ENCODE data around the gene SPON1.

SPON1 gene

DNA sequence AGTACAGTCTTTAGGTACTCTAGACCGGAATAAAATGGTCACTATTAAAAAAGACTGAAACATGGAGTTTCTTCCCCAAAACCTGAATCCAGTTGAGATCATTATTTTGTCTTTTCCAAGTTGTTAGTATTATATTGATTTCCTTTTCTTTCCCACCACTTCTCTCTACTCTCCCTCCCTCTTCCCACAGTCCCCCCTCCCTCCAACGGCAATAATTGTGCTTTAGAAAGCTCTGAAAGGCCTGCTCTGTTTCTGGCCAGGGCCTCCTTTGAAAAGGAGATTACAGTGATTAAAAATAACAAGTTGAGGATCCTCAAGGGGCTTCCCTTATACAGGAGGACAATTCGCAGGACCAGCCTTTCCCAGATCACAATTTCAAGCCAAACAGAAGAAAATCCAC, 3.5 kb downstream of the SPON1 start:
- no peak for DNase-seq (ENCODE audit: low spot score)
- Histone ChIP-seq H3K4me3 (ENCODE audit: low read length in 2 of 2) (no peak overlapping the region), H2BK120ac (ENCODE audit: low read depth, low read length) (no peak overlapping the region), H3K27me3 (ENCODE audit: control insufficient read depth in 3 of 3, insufficient read depth in 3 of 3, low read depth in 1 of 3, low read length in 3 of 3) (peaks cover 2 to 71% (median 24%) of the 10 kb centered on the region in 3 experiments), H3K23ac (ENCODE audit: low read depth, low read length, poor library complexity) (no peak overlapping the region), H2BK12ac (ENCODE audit: low read length) (no peak overlapping the region), H3K4ac (ENCODE audit: low read length) (no peak overlapping the region), H3K27ac (replicated peaks; ENCODE audit: low read length) (peak overlapping the region; percentile 43), H3K79me1 (ENCODE audit: low read depth, low read length) (no peaks in the 10 kb centered on the region), H3K4me2 (ENCODE audit: insufficient read depth, low read length, poor library complexity, severe bottlenecking) (no peak overlapping the region), H3K9ac (ENCODE audit: low read depth, low read length, poor library complexity) (no peak overlapping the region), H2AK5ac (ENCODE audit: low read depth, low read length) (no peak overlapping the region), H3K9me3 (replicated peaks in 1 of 2; ENCODE audit: control insufficient read depth in 2 of 2, insufficient read depth in 1 of 2, low read depth in 1 of 2, low read length in 2 of 2) (no peaks in the 10 kb centered on the region), H2BK5ac (ENCODE audit: low read length) (no peak overlapping the region), H3K36me3 (replicated peaks in 1 of 2; ENCODE audit: control insufficient read depth in 2 of 2, insufficient read depth in 2 of 2, low read length in 2 of 2) (no peaks in the 10 kb centered on the region), H2BK15ac (ENCODE audit: low read length) (no peak overlapping the region), H4K8ac (ENCODE audit: low read depth, low read length) (no peak overlapping the region), H2AFZ (ENCODE audit: low read length) (no peak overlapping the region), H3K4me1 (ENCODE audit: control insufficient read depth in 2 of 2, insufficient read depth in 1 of 2, low read depth in 1 of 2, low read length in 2 of 2) (peaks cover 1 to 18% of the 10 kb centered on the region in 2 donors), H3K14ac (ENCODE audit: low read length) (no peak overlapping the region), H4K91ac (ENCODE audit: low read depth, low read length, poor library complexity) (no peak overlapping the region), H3K18ac (ENCODE audit: low read length) (no peak overlapping the region)
- no CpG with 5 or more reads among the region's 3 CpGs for WGBS, 2 donors (ENCODE audit: extremely low coverage in 2 of 2, insufficient read length in 2 of 2, insufficient replicate concordance in 1 of 2)

DNA sequence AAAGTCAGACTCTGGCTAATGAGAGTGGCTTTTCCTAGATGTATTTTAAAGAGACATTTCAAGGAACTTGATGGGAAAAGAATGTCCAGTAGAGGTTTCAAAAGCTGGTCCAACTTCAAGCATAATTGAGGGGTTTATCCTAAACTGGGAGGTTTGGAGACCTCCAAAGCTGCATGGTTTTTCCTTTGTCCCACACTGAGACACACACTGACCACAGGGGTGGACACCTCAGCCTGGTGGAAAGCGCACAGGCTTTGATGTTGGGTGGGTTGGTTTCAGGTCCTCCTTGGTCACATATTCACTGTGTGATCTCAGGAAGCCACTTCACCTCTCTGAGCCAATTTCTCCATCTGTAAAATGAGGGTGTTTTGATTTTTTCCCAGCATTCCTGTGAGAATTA, 4.0 kb downstream of the SPON1 start:
- no peak overlapping the region for H2AFZ ChIP-seq (ENCODE audit: low read length)
- no peak overlapping the region for H3K4ac ChIP-seq (ENCODE audit: low read length)
- no peaks in the 10 kb centered on the region for H3K9me3 ChIP-seq (replicated peaks in 1 of 2; ENCODE audit: control insufficient read depth in 2 of 2, insufficient read depth in 1 of 2, low read depth in 1 of 2, low read length in 2 of 2)
- no peaks in the 10 kb centered on the region for H3K36me3 ChIP-seq (replicated peaks in 1 of 2; ENCODE audit: control insufficient read depth in 2 of 2, insufficient read depth in 2 of 2, low read length in 2 of 2)
- no peak overlapping the region for H2BK120ac ChIP-seq (ENCODE audit: low read depth, low read length)
- no peak overlapping the region for H2BK15ac ChIP-seq (ENCODE audit: low read length)
- DNase-seq (ENCODE audit: low spot score): no peak
- no peak overlapping the region for H3K14ac ChIP-seq (ENCODE audit: low read length)
- H3K4me3 ChIP-seq (ENCODE audit: low read length in 2 of 2): no peak overlapping the region
- H2AK5ac ChIP-seq (ENCODE audit: low read depth, low read length): no peak overlapping the region
- no peak overlapping the region for H2BK12ac ChIP-seq (ENCODE audit: low read length)
- no peak overlapping the region for H3K18ac ChIP-seq (ENCODE audit: low read length)
- H3K27me3 ChIP-seq (ENCODE audit: control insufficient read depth in 3 of 3, insufficient read depth in 3 of 3, low read depth in 1 of 3, low read length in 3 of 3): peaks cover 2 to 66% (median 23%) of the 10 kb centered on the region in 3 experiments
- peak overlapping the region; percentile 22 for H3K4me2 ChIP-seq (ENCODE audit: insufficient read depth, low read length, poor library complexity, severe bottlenecking)
- no CpG with 5 or more reads among the region's 1 CpG for WGBS, 2 donors (ENCODE audit: extremely low coverage in 2 of 2, insufficient read length in 2 of 2, insufficient replicate concordance in 1 of 2)
- peaks cover 1 to 17% of the 10 kb centered on the region in 2 donors for H3K4me1 ChIP-seq (ENCODE audit: control insufficient read depth in 2 of 2, insufficient read depth in 1 of 2, low read depth in 1 of 2, low read length in 2 of 2)
- no peak overlapping the region for H2BK5ac ChIP-seq (ENCODE audit: low read length)
- H3K27ac ChIP-seq (replicated peaks; ENCODE audit: low read length): peak overlapping the region; percentile 48
- no peak overlapping the region for H4K91ac ChIP-seq (ENCODE audit: low read depth, low read length, poor library complexity)
- no peaks in the 10 kb centered on the region for H3K79me1 ChIP-seq (ENCODE audit: low read depth, low read length)
- no peak overlapping the region for H3K23ac ChIP-seq (ENCODE audit: low read depth, low read length, poor library complexity)
- H3K9ac ChIP-seq (ENCODE audit: low read depth, low read length, poor library complexity): no peak overlapping the region
- no peak overlapping the region for H4K8ac ChIP-seq (ENCODE audit: low read depth, low read length)

DNA sequence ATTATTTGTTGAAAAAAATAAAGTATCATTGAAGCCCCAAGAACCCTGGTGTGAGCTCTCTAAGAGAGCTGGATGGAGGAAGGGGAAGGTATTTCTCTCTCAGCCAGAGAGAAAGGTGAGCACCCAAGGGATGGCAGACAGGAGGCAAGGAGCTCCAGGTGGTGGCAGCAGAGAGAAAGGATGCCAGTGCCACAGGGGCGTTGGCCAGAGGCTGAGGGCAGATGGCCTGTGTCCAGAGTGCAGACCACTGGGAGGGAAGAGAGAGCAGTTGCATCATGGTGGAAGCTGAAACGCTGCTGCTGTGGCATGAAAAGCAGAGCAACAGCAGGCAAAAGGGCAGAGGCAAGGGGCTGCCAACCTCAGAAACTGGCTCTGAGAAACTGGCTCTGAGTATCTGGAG, 8.5 kb downstream of the SPON1 start:
- no peaks in the 10 kb centered on the region for H3K9me3 ChIP-seq (replicated peaks in 1 of 2; ENCODE audit: control insufficient read depth in 2 of 2, insufficient read depth in 1 of 2, low read depth in 1 of 2, low read length in 2 of 2)
- no peak overlapping the region for H2BK15ac ChIP-seq (ENCODE audit: low read length)
- no peak overlapping the region for H2BK5ac ChIP-seq (ENCODE audit: low read length)
- no peak overlapping the region for H2BK120ac ChIP-seq (ENCODE audit: low read depth, low read length)
- H4K8ac ChIP-seq (ENCODE audit: low read depth, low read length): no peak overlapping the region
- H3K23ac ChIP-seq (ENCODE audit: low read depth, low read length, poor library complexity): no peak overlapping the region
- no peak overlapping the region for H4K91ac ChIP-seq (ENCODE audit: low read depth, low read length, poor library complexity)
- H3K18ac ChIP-seq (ENCODE audit: low read length): no peak overlapping the region
- no peak overlapping the region for H2BK12ac ChIP-seq (ENCODE audit: low read length)
- H3K27ac ChIP-seq (replicated peaks; ENCODE audit: low read length): no peak overlapping the region
- H3K36me3 ChIP-seq (replicated peaks in 1 of 2; ENCODE audit: control insufficient read depth in 2 of 2, insufficient read depth in 2 of 2, low read length in 2 of 2): no peaks in the 10 kb centered on the region
- no peak overlapping the region for H3K4ac ChIP-seq (ENCODE audit: low read length)
- H3K9ac ChIP-seq (ENCODE audit: low read depth, low read length, poor library complexity): no peak overlapping the region
- no peak overlapping the region for H3K4me3 ChIP-seq (ENCODE audit: low read length in 2 of 2)
- no peak overlapping the region for H3K14ac ChIP-seq (ENCODE audit: low read length)
- no peak overlapping the region for H2AK5ac ChIP-seq (ENCODE audit: low read depth, low read length)
- no peaks in the 10 kb centered on the region for H3K79me1 ChIP-seq (ENCODE audit: low read depth, low read length)
- peaks cover 0 to 21% (median 0%) of the 10 kb centered on the region in 3 experiments for H3K27me3 ChIP-seq (ENCODE audit: control insufficient read depth in 3 of 3, insufficient read depth in 3 of 3, low read depth in 1 of 3, low read length in 3 of 3)
- no peak overlapping the region for H2AFZ ChIP-seq (ENCODE audit: low read length)
- peaks cover 0 to 17% of the 10 kb centered on the region in 2 donors for H3K4me1 ChIP-seq (ENCODE audit: control insufficient read depth in 2 of 2, insufficient read depth in 1 of 2, low read depth in 1 of 2, low read length in 2 of 2)
- DNase-seq (ENCODE audit: low spot score): no peak
- WGBS, 2 donors (ENCODE audit: extremely low coverage in 2 of 2, insufficient read length in 2 of 2, insufficient replicate concordance in 1 of 2): no CpG with 5 or more reads among the region's 2 CpGs
- no peak overlapping the region for H3K4me2 ChIP-seq (ENCODE audit: insufficient read depth, low read length, poor library complexity, severe bottlenecking)

DNA sequence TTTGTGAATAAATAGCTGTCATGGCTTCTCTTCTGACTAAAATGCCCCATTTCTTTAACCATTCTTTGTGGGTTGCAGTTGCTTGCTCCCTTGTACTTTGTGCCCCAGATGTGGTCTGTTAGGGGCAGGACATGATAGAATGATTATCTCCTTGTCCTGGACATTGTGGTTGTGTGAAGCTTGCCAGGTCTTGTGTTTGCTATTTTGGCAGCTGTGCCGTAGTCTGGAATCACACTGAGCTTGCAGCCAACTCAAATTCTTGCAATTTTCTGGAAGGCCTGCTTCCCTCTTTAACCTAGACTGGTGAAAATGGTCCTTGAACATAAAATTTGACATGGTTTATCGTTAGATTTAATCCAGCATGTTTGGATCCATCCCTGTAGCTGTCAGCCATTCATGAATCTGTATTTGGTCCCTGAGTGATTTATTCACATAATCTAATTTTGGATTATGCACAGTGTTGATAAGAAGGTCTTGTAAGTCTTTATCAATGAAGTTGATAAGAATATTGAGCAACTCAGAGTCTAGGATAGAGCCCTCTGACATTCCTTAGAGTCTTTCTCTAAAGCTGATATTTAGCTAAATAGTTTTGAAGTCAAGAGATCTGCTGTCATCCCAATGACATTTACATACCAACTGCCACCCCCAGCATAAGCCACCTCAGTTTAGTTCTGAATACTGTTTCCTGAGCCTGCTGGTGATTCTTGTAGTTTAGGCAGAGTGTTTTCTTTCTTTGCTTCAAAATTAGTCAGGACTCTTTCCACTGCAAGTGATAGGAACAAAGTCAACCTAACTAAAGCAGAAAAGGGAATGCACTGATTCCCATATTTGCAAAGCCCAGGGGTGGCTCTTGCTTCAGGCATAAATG, 9.8 kb downstream of the SPON1 start:
- no peak overlapping the region for H4K91ac ChIP-seq (ENCODE audit: low read depth, low read length, poor library complexity)
- H3K4ac ChIP-seq (ENCODE audit: low read length): no peak overlapping the region
- H3K36me3 ChIP-seq (replicated peaks in 1 of 2; ENCODE audit: control insufficient read depth in 2 of 2, insufficient read depth in 2 of 2, low read length in 2 of 2): no peaks in the 10 kb centered on the region
- no peak overlapping the region for H2BK120ac ChIP-seq (ENCODE audit: low read depth, low read length)
- peaks cover 0 to 8% (median 0%) of the 10 kb centered on the region in 3 experiments for H3K27me3 ChIP-seq (ENCODE audit: control insufficient read depth in 3 of 3, insufficient read depth in 3 of 3, low read depth in 1 of 3, low read length in 3 of 3)
- H3K27ac ChIP-seq (replicated peaks; ENCODE audit: low read length): no peak overlapping the region
- no peak overlapping the region for H2BK5ac ChIP-seq (ENCODE audit: low read length)
- no peak overlapping the region for H2AFZ ChIP-seq (ENCODE audit: low read length)
- H2BK12ac ChIP-seq (ENCODE audit: low read length): no peak overlapping the region
- peaks cover 0 to 15% of the 10 kb centered on the region in 2 donors for H3K4me1 ChIP-seq (ENCODE audit: control insufficient read depth in 2 of 2, insufficient read depth in 1 of 2, low read depth in 1 of 2, low read length in 2 of 2)
- no peaks in the 10 kb centered on the region for H3K9me3 ChIP-seq (replicated peaks in 1 of 2; ENCODE audit: control insufficient read depth in 2 of 2, insufficient read depth in 1 of 2, low read depth in 1 of 2, low read length in 2 of 2)
- no peak overlapping the region for H3K4me3 ChIP-seq (ENCODE audit: low read length in 2 of 2)
- no peak overlapping the region for H3K23ac ChIP-seq (ENCODE audit: low read depth, low read length, poor library complexity)
- H2AK5ac ChIP-seq (ENCODE audit: low read depth, low read length): no peak overlapping the region
- no peak overlapping the region for H3K18ac ChIP-seq (ENCODE audit: low read length)
- H3K79me1 ChIP-seq (ENCODE audit: low read depth, low read length): no peaks in the 10 kb centered on the region
- DNase-seq (ENCODE audit: low spot score): no peak
- no CpG with 5 or more reads among the region's 2 CpGs for WGBS, 2 donors (ENCODE audit: extremely low coverage in 2 of 2, insufficient read length in 2 of 2, insufficient replicate concordance in 1 of 2)
- H3K9ac ChIP-seq (ENCODE audit: low read depth, low read length, poor library complexity): no peak overlapping the region
- no peak overlapping the region for H2BK15ac ChIP-seq (ENCODE audit: low read length)
- H3K4me2 ChIP-seq (ENCODE audit: insufficient read depth, low read length, poor library complexity, severe bottlenecking): no peak overlapping the region
- no peak overlapping the region for H3K14ac ChIP-seq (ENCODE audit: low read length)
- no peak overlapping the region for H4K8ac ChIP-seq (ENCODE audit: low read depth, low read length)

Measured in neuronal stem cell (in vitro differentiated cells).